SK-N-MC (cell line): ENCODE data around the gene MEIKIN.

Experiments
- EZH2 ChIP-seq: fragments of 200-600 bp; sonication (generic); IDR thresholded peaks from one replicate; pipeline ENCODE4 v1.6.1; 2017; ENCODE audit warnings: antibody characterized with exemption
- FOXP2 ChIP-seq: optimal IDR thresholded peaks from 2 replicates; pipeline ENCODE3; 2011; ENCODE audit warnings: mild to moderate bottlenecking, moderate library complexity; ENCODE audit not compliant: insufficient read depth; ENCODE audit errors: extremely low read length, control extremely low read depth
- POLR2AphosphoS5 ChIP-seq: IDR thresholded peaks from 2 replicates; pipeline ENCODE4 v1.6.1; 2012; ENCODE audit warnings: mild to moderate bottlenecking, low read depth, low read length, borderline replicate concordance

DNA sequence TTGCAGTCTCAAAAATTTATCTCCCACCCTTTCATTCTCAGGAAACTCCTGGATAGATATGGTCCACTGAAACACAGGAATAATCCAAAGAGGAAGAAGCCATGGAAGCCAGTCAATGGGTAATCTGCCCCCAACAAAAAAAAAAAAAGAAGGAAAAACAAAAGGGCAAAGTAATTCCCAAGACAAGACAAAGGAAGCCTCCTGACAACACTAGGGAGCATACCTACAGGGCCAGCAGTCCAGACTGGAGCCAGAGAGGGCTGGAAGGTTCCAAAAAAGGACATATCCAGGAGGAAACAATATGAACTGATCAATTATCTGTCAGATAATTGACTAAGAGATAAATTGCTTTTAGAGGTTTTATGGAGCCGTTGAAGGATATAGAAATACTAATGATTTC is 161.6 kb downstream of the MEIKIN start:
- no peak for TF ChIP-seq EZH2
- no peak for TF ChIP-seq POLR2AphosphoS5
- TF ChIP-seq FOXP2 = no peak
